ENCODE data around the gene F3.

GRCh38 chr1:94550800-94551241 is 9.3 kb upstream of the F3 start:
- TF ChIP-seq CTCF (IDR thresholded peaks at IDR 0.05; ENCODE audit: low read length) (no peak), EZH2 (IDR thresholded peaks at IDR 0.05; ENCODE audit: borderline replicate concordance, low read length) (no peak)
